HG02943 (cell line): ENCODE measurements around the gene SERGEF.

Source experiments
- ATAC-seq: cut with Tn5 transposase; IDR thresholded peaks from one replicate; pipeline ENCODE4 v1.9.1; 2021; ENCODE audit warnings: mild to moderate bottlenecking, low read depth, moderate library complexity; ENCODE audit not compliant: unreplicated experiment

SERGEF gene

GRCh38 chr11:17793642-17794170 lies 219.1 kb downstream of the SERGEF start:
- ATAC-seq: no peak

- ATAC-seq: no peak
Measured at GRCh38 chr11:17792161-17792560, 220.7 kb downstream of the SERGEF start.

GRCh38 chr11:17791144-17791543 lies 221.7 kb downstream of the SERGEF start:
- ATAC-seq: no peak

- ATAC-seq: no peak
Measured at GRCh38 chr11:17790453-17790852, 222.4 kb downstream of the SERGEF start.

GRCh38 chr11:17788084-17788483 lies 224.8 kb downstream of the SERGEF start:
- no peak for ATAC-seq

GRCh38 chr11:17786824-17787525 lies 225.9 kb downstream of the SERGEF start:
- ATAC-seq: no peak

GRCh38 chr11:17783878-17784277 lies 229.0 kb downstream of the SERGEF start:
- no peak for ATAC-seq

GRCh38 chr11:17782603-17783337 lies 230.1 kb downstream of the SERGEF start:
- no peak for ATAC-seq

- ATAC-seq: no peak
Measured at GRCh38 chr11:17782145-17782544, 230.7 kb downstream of the SERGEF start.

- ATAC-seq: no peak
Measured at GRCh38 chr11:17781626-17782025, 231.2 kb downstream of the SERGEF start.

- ATAC-seq: no peak
Measured at GRCh38 chr11:17781221-17781620, 231.6 kb downstream of the SERGEF start.

GRCh38 chr11:17780668-17781067 lies 232.2 kb downstream of the SERGEF start:
- no peak for ATAC-seq

GRCh38 chr11:17779861-17780594 lies 232.8 kb downstream of the SERGEF start:
- ATAC-seq: no peak

- ATAC-seq: no peak
Measured at GRCh38 chr11:17778956-17779860, 233.6 kb downstream of the SERGEF start.

GRCh38 chr11:17778352-17778751 lies 234.5 kb downstream of the SERGEF start:
- no peak for ATAC-seq

- no peak for ATAC-seq
Measured at GRCh38 chr11:17777738-17778091, 235.1 kb downstream of the SERGEF start.

GRCh38 chr11:17777086-17777737 lies 235.6 kb downstream of the SERGEF start:
- no peak for ATAC-seq

- ATAC-seq: no peak
Measured at GRCh38 chr11:17776212-17776875, 236.5 kb downstream of the SERGEF start.

GRCh38 chr11:17775507-17776211 lies 237.2 kb downstream of the SERGEF start:
- no peak for ATAC-seq
